GM18867 (cell line): ENCODE results near the gene UNC45A.
"Not testable (repeated sequence)": the region's sequence is repeated elsewhere in the genome, so short reads cannot be mapped to it uniquely, and the experiment has no call there.

ENCODE experiments used
- ATAC-seq: cut with Tn5 transposase; IDR thresholded peaks from one replicate; pipeline ENCODE4 v1.9.1; 2021; ENCODE audit warnings: mild to moderate bottlenecking, moderate library complexity; ENCODE audit not compliant: unreplicated experiment

The UNC45A gene

DNA sequence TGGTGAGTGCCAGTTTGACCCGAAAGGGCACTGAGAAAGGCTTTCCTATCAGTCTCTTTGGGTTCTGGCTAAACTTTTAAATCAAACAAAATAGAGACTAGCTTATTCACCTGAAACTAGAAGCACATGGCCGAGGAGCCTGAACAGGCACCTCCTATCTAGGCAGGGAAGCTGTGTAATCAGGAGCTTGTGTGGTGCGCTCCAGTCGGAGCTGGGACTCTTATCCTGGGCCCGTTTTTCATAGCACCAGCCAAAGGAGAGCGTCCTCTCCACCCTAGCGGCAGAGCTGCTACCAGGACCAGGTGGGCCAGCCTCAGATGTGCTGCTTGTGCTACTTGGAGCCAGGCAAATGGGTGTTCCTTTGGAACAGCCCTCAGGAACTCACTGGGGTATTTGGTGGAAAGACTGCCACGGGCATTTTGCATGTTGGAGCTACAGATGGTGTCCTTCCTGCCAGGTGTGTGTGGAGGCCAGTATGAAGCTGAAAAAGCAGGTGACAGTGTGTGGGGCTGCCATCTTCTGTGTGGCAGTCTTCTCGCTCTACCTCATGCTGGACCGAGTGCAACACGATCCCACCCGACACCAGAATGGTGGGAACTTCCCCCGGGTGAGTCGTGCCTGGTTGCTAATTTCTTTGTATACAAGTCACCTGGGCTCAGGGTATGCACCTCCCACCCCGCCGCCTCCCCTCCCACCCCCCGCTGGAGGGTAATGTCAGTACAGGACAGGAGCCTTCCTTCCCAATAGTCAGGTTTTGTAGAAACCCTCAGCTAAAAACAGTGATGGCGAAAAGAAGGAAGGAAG, 31.1 kb upstream of the UNC45A start:
- no peak for ATAC-seq

DNA sequence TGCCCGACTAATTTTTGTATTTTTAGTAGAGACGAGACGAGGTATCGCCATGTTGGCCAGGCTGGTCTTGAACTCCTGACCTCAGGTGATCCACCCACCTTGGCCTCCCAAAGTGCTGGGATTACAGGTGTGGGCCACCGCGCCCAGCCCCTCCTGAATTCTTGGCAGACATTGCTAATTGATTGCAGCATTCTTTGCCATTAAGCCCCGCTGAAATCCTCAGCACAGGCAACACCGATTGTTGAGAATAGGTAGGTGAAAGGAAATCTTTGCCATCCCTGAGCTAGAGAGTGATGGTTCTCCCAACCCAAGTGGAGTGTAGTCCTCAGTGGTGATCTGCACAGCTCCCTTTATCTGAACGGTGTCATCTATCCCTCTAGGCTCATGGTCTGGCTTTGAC, 30.3 kb upstream of the UNC45A start:
- ATAC-seq: no peak

DNA sequence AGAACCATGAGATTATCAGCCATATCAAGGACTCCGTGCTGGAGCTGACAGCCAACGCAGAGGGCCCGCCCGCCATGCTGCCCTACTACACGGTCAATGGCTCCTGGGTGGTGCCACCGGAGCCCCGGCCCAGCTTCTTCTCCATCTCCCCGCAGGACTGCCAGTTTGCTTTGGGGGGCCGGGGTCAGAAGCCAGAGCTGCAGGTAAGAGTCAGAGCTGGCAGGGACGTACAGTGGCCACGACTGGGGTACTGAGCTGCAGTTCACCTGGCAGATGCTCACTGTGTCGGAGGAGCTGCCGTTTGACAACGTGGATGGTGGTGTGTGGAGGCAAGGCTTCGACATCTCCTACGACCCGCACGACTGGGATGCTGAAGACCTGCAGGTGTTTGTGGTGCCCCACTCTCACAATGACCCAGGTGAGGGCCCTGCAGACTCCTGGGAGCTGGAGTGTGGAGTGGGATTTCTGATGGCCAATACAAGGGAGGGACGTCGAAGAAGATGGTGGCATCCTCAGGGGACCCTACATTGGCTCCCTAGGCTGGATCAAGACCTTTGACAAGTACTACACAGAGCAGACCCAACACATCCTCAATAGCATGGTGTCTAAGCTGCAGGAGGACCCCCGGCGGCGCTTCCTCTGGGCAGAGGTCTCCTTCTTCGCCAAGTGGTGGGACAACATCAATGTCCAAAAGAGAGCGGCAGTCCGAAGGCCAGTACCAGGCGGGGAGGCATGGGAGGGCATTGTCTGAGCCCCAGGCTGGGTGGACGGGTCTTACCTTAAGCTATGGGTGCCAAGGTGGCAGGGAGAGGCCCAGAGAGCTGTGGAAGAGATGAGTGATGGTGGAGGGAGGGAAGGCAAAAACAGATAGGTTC, 29.5 kb upstream of the UNC45A start:
- no peak for ATAC-seq

DNA sequence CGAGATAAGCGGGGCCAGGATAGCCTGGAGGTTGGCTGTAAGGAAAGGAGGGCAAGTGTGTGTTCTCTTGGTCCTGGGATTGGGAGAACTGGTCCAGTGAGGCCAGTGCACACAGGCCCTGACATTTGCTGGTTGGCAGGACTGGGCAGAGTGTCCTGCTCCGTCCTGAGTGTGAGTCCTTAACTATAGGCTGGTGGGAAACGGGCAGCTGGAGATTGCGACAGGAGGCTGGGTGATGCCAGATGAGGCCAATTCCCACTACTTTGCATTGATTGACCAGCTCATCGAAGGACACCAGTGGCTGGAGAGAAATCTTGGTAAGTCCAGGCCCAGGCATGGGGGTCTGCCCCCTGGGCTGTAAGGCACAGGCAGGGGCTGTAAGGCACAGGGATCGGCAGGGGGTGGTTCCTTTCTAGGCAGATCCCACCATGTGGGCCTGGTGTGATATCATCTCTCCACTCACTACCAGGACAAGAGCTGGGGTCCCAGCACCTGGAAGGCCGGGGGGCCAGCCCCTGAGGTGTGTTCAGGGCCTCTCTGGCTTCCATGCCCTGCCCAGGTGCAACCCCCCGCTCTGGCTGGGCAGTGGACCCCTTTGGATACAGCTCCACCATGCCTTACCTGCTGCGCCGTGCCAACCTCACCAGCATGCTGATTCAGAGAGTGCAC, 28.8 kb upstream of the UNC45A start:
- ATAC-seq: no peak

DNA sequence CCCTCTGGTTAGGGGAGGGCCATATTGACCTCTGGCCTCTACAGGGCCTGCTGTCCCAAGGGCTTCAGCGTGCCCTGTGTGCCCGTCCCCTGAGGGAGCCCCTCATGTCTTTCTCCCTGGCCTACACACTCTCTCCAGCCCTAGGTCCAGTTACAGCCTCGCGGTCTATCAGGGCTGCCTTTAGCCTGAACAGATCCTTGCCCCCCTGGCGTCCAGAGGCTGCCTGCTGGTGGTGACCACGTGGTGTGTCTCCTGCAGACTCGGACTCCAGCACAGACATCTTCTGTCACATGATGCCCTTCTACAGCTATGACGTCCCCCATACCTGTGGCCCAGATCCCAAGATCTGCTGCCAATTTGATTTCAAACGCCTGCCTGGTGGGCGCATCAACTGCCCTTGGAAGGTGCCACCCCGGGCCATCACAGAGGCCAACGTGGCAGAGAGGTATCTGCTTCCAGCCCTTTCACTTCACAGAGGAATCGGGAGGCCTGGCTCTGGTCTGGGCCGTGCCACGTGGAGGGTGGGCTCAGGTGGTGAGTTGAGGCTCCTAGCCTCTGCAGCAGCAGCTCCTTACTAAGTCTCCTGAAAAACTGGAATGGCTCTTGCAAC, 27.9 kb upstream of the UNC45A start:
- no peak for ATAC-seq

DNA sequence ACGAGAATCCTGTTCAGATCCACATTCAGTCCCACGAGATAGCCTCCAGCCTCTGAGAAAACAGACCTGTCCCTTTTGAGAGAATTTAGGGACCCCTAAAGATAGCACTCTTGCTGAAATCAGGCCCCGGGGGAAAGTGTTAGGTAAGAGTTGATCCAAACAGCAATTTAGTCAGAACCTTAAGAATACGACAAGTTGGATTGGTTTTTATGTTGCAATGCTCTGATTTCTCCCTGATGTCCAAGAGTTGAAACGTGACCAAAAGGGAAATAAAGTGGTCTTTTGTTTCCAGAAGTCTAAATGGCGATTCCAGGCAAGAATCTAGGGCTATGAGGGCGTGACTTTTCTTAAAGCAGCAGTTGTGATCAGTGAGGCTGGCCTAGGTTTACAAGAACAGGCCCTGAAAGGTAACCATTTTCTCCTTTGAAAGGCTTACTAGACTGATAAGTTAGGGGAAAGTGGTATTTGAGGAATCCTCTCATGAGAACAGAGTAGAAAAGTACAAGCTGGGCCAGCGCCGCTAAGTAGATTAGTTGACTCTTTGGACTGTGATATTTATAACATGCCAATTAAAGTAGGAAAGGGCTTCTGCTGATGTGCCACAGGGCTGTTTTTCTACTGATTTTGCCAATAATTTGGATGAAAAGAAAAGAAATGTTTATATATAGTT, 27.1 kb upstream of the UNC45A start:
- no peak for ATAC-seq

DNA sequence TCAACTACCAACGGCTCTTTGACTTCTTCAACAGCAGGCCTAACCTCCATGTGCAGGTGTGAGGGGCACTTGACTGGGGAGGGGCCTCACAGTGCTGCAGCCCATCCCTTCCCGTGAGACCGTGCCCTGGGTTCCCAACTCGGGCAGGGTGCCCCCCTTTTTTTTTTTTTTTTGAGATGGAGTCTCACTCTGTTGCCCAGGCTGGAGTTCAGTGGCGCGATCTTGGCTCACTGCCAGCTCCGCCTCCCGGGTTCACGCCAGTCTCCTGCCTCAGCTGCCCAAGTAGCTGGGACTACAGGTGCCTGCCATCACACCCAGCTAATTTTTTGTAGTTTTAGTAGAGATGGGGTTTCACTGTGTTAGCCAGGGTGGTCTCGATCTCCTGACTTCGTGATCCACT, 25.6 kb upstream of the UNC45A start:
- ATAC-seq: not testable (repeated sequence)

DNA sequence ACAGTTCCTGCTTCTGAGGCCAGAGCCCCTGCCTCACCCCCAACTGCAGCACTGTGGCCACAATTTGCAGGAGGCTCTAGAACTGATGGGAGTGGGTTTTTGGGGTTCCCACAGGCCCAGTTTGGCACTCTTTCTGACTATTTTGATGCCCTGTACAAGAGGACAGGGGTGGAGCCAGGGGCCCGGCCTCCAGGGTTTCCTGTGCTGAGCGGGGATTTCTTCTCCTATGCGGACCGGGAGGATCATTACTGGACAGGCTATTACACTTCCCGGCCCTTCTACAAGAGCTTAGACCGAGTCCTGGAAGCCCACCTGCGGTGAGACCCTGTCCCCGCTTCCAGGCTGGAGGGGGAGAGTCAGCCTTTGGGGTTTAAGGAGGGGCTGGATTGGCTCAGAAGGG, 25.1 kb upstream of the UNC45A start:
- no peak for ATAC-seq

DNA sequence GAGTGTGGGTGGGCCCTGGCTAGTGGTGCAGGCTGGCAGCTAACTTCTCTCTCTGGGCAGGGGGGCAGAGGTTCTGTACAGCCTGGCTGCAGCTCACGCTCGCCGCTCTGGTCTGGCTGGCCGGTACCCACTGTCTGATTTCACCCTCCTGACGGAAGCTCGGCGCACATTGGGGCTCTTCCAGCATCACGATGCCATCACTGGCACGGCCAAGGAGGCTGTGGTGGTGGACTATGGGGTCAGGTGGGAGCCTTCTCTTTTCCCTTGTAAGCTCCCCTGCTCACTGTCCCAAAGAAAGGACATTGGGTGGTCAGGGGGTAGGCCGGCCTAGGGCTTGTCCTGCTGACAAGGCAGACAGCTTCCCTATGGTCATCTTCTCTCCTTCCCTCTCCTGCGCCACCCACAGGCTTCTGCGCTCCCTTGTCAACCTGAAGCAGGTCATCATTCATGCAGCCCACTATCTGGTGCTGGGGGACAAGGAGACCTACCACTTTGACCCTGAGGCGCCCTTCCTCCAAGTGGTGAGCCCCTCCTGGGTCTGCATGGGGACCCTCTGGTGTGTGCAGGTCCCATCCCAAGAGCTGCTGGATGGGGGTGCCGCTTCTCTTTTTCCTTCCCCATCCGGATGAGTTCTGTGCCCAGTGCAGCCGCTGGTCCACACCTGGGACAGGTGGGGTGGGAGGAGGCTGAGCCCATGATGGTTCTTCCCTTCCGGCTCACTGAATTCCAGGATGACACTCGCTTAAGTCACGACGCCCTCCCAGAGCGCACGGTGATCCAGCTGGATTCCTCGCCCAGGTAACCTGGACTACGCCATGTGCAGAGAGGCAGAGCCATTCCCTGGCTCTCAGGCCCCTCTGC, 24.4 kb upstream of the UNC45A start:
- ATAC-seq: no peak

DNA sequence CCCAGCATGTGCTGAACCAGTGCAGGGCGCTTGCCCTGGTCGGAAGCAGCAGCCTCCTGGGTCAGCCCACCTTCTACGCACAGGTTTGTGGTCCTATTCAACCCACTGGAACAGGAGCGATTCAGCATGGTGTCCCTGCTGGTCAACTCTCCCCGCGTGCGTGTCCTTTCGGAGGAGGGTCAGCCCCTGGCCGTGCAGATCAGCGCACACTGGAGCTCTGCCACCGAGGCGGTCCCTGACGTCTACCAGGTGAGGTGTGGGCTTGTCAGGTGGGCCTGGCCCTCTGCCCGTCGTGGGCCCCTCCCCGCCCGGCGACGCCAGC, 23.8 kb upstream of the UNC45A start:
- ATAC-seq: no peak

DNA sequence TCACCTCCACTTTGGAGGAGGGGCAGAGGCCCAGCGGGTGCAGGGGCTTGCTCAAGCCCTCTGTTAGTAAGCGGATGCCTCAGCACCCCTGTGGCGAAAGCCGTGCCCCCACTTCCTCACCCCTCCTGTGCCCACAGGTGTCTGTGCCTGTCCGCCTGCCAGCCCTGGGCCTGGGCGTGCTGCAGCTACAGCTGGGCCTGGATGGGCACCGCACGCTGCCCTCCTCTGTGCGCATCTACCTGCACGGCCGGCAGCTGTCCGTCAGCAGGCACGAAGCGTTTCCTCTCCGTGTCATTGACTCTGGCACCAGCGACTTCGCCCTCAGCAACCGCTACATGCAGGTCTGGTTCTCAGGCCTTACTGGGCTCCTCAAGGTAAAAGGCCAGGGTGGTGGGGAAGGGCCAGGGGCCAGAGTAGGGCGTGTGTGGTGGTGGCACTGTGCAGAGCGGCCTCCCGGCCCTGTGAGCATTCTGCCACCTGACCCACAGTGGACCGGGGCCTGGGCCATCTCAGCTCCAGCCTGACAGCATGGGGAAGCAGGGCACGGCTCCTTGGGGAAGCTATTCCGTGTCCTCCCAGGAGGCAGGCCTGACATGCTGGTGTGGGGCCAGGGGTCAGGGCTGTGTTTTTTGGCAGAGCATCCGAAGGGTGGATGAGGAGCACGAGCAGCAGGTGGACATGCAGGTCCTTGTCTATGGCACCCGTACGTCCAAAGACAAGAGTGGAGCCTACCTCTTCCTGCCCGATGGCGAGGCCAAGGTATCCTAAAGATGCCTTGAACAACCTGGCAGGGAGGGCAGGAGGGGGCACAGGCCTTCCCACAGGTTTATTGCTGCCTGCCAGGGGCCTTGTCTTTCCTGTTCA, 22.9 kb upstream of the UNC45A start:
- no peak for ATAC-seq

DNA sequence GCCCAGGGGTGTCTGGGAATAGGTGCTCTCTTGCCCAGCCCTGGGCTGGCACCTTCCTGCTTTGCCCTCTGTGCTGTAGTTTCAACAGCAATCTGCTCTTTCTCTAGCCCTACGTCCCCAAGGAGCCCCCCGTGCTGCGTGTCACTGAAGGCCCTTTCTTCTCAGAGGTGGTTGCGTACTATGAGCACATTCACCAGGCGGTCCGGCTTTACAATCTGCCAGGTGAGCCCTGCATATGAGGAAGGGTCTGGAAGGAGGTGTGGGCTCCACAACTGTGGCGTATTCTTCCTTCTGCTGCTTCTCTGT, 22.4 kb upstream of the UNC45A start:
- ATAC-seq: no peak

DNA sequence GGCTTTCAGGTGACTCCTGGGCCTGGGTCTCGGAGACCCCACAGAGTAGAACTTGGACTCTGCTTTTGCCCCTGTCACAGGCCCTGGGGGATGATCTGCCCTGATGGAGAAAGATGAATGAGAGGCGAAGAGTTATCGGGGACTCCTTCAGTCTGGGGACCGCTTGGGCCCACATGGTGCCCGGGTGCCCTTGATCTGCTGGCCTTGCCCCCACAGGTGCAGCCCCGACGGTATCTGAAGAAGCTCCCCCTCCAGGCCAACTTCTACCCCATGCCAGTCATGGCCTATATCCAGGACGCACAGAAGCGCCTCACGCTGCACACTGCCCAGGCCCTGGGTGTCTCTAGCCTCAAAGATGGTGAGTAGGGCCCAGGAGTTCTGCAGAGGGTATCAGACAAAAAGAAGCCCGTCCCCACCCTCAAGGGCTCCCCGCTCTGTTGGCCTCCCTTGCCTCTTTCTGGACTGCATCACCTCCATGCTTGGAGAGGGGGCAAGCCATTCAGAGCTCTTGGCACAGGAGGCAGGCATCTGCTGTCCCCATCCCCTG, 21.6 kb upstream of the UNC45A start:
- ATAC-seq: no peak

DNA sequence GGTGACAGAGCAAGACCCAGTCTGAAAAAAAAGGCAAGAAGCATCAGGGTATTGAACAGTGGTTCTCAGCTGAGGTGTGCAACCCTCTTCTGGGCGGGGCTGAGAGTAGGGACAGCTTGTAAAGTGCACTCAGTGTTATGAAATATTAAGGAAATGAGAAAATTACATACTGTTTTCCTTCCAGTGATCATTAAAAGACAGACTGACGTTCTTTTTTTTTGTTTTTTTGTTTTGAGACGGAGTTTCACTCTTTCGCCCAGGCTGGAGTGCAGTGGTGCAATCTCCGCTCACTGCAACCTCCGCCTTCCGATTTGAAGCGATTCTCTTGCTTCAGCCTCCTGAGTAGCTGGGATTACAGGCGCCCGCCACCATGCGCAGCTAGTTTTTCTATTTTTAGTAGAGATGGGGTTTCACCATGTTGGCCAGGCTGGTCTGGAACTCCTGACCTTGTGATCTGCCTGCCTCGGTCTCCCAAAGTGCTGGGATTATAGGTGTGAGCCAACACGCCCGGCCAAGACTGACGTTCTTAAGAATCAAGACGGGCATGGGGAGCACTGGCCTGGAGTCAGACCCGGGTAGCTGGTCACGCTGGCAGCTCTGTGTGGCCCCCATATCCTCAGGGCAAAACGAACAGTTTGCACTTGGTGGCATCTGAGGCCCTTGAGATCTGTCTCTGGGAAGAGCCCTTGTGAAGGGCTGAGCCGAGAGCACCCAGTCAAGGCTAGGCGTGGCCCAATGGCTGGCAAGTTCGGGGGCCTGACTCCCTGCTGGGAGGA, 20.6 kb upstream of the UNC45A start:
- ATAC-seq: no peak

DNA sequence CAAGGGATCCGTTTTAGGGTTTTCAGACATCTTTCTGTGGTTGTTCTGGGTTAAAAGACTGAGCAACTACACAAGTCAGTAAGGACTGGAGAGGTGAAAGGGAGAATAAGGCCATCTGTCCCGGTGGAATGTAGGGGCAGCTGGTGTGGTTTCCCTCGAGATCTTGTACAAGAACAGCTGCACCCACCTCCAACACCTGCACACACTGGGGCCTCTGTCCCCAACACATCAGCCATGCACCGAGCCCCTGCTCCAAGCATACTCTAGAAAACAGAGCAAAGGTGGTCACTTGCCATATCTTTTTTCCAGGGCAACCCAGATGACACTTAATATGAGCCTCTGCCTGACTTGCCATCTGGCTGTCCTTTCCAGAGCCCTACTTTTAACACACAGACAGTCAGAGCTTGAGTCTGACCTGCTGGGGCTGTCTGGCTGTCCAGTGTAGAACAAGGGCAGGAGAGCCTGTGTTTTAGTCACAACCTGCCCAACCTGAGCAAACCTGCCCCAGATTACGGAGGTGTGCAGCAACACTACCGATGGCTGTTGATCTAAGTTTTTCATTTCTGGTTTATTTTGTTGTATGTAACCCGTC, 19.8 kb upstream of the UNC45A start:
- ATAC-seq: no peak

DNA sequence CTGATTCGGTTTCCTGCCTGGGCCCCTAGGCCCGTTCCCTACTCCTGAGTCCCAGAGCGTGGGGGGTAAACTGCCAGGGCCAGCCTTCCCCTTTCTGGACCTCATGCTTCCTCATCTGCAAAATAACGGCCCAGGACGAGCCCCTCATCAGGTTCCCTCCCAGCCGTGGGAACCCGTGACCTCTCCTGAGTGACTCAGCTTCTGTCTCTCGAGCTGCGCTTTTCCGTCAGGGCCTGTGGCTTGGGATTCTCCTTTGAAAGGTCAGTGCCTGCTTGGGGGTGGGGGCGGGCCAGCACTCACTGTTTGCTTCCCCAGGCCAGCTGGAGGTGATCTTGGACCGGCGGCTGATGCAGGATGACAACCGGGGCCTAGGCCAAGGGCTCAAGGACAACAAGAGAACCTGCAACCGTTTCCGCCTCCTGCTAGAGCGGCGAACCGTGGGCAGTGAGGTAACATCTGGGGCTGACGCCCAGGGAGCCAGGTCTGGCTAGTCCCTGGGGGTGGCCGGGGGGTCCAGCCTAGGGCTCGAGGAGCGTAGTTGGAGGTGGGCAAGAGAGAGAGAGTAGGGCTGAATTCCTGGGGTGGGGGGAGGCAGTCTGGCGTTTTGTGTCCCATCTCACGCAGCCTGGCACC, 19.2 kb upstream of the UNC45A start:
- ATAC-seq: no peak

DNA sequence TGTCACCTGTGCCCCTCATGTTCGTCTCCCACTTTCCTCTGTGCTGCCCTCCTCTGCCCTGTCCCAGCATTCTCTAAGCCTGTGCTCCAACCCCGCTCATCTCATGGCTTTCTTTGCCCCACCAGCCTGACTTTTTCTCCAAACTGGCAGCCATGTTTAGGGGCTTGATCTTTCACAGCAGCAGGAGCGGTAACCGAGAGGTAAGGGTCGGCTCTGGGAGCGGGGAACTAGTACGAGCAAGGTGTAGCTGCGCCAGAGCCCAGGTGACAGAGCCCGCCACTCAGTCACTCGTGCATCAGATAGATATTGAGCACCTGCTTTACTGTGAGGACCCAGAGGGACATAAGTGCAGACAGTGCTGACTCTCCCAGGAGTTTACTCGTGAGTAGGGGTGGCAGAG, 18.6 kb upstream of the UNC45A start:
- no peak for ATAC-seq
